GM12874 (cell line): Measurements from ENCODE around the gene PARL.

Experiments
- TF ChIP-seq, protein P1 (sequence below): IDR thresholded peaks from 2 replicates; pipeline ENCODE4 v1.5.1; 2011; ENCODE audit warnings: low read depth, mild to moderate bottlenecking, control low read depth, low read length, moderate library complexity; ENCODE audit not compliant: insufficient read depth

Gene PARL

DNA sequence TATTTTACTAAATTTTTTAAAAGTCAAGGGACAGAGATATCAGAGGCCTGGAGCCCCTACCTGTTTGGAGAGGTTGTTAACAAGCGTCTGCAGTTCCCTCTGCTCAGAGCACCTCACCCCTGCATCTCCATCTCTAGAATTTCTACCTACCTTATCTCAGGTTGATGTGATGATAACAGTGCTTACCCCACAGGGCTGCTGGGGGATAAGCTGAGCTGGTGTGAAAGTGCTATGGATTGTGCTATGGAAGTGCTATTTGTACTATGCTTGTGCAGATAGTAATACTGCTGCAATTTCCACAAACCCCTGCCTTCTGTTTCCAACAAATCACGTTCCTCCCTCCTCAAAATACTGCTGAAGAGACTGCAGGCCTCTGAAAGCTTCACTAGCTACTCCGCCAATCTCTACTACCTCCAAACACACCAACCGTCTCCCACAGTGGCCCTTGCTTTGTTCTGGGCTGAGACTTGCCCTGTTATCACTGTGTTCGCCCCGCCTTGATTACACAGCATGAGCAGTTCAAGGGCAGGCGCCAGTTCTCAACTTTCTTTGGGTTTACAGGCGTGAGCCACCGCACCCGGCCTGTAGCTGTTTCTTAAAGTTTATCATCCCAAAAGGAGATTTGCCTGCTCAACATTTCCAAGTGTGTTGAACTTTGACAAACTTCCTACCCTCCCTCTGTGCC is 28.4 kb upstream of the PARL start:
- TF ChIP-seq, protein P1, sequence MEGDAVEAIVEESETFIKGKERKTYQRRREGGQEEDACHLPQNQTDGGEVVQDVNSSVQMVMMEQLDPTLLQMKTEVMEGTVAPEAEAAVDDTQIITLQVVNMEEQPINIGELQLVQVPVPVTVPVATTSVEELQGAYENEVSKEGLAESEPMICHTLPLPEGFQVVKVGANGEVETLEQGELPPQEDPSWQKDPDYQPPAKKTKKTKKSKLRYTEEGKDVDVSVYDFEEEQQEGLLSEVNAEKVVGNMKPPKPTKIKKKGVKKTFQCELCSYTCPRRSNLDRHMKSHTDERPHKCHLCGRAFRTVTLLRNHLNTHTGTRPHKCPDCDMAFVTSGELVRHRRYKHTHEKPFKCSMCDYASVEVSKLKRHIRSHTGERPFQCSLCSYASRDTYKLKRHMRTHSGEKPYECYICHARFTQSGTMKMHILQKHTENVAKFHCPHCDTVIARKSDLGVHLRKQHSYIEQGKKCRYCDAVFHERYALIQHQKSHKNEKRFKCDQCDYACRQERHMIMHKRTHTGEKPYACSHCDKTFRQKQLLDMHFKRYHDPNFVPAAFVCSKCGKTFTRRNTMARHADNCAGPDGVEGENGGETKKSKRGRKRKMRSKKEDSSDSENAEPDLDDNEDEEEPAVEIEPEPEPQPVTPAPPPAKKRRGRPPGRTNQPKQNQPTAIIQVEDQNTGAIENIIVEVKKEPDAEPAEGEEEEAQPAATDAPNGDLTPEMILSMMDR: no peak

DNA sequence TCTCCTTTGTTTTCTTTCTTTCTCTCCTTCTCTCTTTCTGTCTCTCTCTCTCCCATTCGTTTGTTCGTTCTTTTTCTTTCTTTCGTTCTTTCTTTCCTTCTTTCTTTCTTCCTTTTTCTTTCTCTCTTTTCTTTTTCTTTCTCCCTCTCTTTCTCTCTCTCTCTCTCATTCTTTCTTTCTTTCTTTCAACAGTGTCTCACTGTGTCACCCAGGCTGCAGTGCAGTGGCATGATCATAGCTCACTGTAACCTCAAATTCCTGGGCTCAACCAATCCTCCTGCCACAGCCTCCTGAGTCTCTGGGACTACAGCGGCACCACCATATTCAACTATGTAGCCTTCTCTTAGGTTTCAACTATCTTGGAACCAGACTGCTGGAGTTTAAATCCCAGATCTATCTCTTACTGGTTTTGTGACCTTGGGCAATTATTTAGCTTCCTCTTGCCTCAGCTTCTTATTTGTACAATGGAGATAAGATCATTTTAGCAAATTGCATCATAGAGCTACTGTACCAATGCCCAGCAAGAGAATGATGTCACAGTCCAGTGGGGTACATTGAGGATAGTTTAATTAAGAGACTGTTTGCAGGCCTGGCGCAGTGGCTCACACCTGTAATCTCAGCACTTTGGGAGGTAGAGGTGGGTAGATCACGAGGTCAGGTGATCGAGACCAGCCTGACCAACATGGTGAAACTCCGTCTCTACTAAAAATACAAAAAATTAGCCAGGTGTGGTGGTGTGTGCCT is 27.3 kb upstream of the PARL start:
- TF ChIP-seq, protein P1: no peak

DNA sequence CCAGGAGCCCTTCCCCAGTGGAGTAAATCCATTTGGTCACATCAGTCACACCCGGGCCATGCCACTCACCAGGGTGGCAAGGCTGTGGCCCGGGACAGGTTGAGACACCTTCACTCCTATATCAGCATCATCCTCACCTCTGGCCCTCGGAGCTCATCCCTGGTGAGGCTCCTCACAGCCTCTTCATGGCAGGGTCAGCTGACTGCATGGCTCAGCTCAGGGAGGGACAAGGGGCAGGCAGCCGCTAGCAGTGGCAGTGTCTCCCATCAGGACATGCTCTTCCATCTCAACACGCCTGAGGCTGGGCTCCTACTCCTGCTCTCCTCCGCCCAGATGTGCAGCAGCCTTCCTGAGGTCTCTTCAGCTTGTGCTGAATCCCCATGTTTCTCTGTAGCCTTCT is 26.4 kb upstream of the PARL start:
- TF ChIP-seq, protein P1: no peak

DNA sequence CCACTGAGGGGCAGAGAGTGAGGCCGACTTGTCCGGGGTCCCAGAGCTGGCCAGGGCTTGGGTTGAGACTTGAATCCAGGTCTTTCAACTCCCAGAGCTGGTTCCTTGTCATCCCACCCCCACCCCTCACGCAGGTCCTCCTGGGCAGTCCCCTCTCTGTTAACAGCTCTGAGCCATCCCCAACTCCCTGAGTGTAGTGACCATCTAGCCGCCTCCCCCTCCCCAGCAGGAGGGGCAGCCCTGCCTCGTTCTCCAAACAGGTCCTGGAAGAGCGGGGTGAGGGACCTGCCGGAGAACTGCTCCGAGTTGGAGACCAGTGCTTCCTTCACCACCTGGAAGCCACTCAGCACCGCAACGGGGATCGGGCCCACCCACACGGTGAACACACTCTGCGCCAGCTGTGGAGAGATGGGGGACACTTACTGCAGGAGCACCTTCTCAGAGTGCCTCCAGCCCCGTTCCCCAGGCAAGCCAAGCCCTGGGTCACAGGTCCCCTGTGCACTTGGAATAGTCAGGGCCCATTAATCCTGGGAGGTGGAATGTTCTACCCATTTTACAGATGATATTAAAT is 24.4 kb upstream of the PARL start:
- TF ChIP-seq, protein P1: no peak

DNA sequence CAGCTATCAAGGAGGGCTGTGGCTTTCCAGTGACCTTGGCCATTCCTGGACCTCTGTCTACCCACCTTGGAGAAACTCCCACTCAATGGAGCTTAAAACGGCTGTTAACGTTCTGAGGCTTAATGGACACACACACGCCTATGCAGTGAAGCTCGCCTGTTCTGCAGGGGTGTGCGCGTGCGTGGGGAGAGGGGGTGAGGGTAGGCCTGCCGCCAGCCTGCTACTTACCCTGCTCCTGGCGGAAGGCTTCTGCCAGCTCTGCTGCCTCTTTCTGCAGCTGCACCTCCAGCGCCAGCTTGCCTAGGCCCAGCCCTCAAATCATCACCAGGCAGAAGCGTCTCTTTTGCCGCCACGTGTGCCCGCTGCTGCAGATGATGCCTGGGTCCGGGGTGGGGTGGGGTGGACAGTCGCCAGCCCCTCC is 23.2 kb upstream of the PARL start:
- TF ChIP-seq, protein P1: no peak

DNA sequence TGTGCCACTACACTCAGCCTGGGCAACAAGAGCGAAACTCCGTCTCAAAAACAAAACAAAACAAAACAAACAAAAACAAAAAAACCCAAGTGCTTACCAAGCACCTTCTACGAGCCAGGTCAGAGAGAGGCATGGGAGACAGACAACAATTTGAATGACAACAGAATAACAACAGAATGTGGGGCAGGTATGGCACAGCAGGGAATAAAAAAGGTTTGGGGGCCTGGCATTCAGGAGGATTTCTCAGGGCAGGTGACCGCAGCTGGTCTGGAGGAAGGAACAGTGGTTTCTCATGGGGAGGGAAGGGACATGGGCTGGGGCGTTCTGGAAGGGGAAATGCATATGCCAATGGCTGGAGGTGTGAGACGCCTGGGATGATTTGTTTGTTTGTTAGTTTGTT is 22.5 kb upstream of the PARL start:
- TF ChIP-seq, protein P1: no peak

DNA sequence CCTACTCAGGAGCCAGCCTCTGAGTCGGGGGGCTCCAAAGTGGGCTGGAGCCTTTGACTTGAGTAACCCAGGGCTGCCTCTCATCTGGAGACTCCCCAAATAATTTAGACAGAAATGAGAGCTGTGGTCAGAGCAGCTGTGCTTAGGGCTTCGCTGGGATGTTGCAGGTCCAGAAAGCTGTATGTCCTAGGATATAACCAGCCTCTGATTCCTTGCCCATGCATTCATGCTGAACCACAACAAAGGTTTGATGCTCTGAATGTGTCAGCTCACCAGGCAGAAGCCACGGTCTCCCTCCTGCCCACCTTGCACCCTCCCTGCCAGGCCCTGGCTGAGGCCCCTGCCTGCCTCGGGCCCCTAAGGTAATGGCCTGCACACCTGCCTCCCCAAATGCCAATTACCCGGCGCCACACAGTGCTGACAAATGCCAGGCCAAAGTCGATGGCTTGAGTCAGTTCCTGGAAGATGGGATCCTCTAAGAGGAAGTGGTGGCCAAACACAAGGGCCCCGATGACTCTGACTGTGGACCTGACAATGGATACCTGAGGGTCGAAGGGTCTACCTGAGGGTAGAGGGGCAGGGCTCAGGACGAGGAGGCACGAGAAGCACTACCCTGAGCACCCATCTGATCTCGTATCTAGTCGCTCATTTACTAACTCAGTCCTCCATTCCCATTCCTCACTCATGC is 21.7 kb upstream of the PARL start:
- TF ChIP-seq, protein P1: no peak
